A673 (cell line): ENCODE data around the gene PCSK6. TPM values are rescaled to one million over a fixed set of nuclear protein-coding genes. Genes with fewer than 3 reads are reported as not detected.

Source experiments
- BruUV-seq: library from RNA; stranded (reverse); fragments of 400-500 nt; replicated peaks from 2 replicates; lab custom pipeline; 2021; lab: Mats Ljungman, UMichigan
- CTCF ChIA-PET: fragments of 300-600 bp; sonication (Branson Sonifier 250); formaldehyde crosslinking; loops from one replicate; lab custom pipeline; 2022; ENCODE audit warnings: antibody characterized with exemption; lab: Charles Lee
- POLR2A ChIA-PET: fragments of 300-600 bp; sonication (Branson Sonifier 250); formaldehyde crosslinking; loops from one replicate; lab custom pipeline; 2022; ENCODE audit warnings: antibody characterized with exemption; ENCODE audit not compliant: low non-redundant PET; lab: Charles Lee
- DNase-seq: peaks from one replicate; pipeline ENCODE4 v3.0.0-alpha.2; 2015; ENCODE audit warnings: low spot score
- H3K27ac ChIP-seq: fragments of 200-600 bp; sonication (generic); 2 replicates; pipeline ENCODE4 v1.5.1; 2016; ENCODE audit warnings: mixed run types, low read depth, mild to moderate bottlenecking, mixed read lengths, antibody characterized with exemption, low read length; ENCODE audit not compliant: poor library complexity, severe bottlenecking
- H3K27me3 ChIP-seq: fragments of 200-600 bp; sonication (generic); replicated peaks from 2 replicates; pipeline ENCODE4 v1.6.1; 2017; ENCODE audit warnings: mixed run types, low read depth, mild to moderate bottlenecking, mixed read lengths, antibody characterized with exemption, low read length; ENCODE audit not compliant: insufficient read depth, poor library complexity
- H3K36me3 ChIP-seq: fragments of 200-600 bp; sonication (generic); 2 replicates; pipeline ENCODE4 v1.6.1; 2016; ENCODE audit warnings: mixed run types, mild to moderate bottlenecking, mixed read lengths, antibody characterized with exemption, low read length; ENCODE audit not compliant: insufficient read depth, poor library complexity, severe bottlenecking
- H3K4me1 ChIP-seq: fragments of 200-600 bp; sonication (generic); 2 replicates; pipeline ENCODE4 v1.6.1; 2017; ENCODE audit warnings: mixed run types, mild to moderate bottlenecking, mixed read lengths, antibody characterized with exemption, low read length; ENCODE audit not compliant: insufficient read depth, poor library complexity, severe bottlenecking
- H3K4me3 ChIP-seq: fragments of 200-600 bp; sonication (generic); 2 replicates; pipeline ENCODE4 v1.5.1; 2016; ENCODE audit warnings: low read depth, mixed run types, mild to moderate bottlenecking, mixed read lengths, low read length; ENCODE audit not compliant: poor library complexity, severe bottlenecking
- H3K9me3 ChIP-seq: fragments of 200-600 bp; sonication (generic); 2 replicates; pipeline ENCODE4 v1.6.1; 2016; ENCODE audit warnings: mixed run types, low read depth, mild to moderate bottlenecking, mixed read lengths, antibody characterized with exemption, low read length; ENCODE audit not compliant: poor library complexity, severe bottlenecking
- EZH2 ChIP-seq: fragments of 200-600 bp; sonication (generic); IDR thresholded peaks from 2 replicates; pipeline ENCODE4 v1.6.1; 2017; ENCODE audit warnings: borderline replicate concordance, low read depth, mild to moderate bottlenecking, mixed read lengths, antibody characterized with exemption, low read length; ENCODE audit not compliant: poor library complexity, severe bottlenecking
- intact Hi-C: fragments of 100-400 bp; cut with micrococcal nuclease; formaldehyde crosslinking; loops from one replicate; pipeline ENCODE4 v1.10.0; 2022; ENCODE audit not compliant: unreplicated experiment
- total RNA-seq: library from RNA; stranded (reverse); gene quantifications from 2 replicates; pipeline ENCODE4 v1.2.3, GENCODE V29; 2021
- TF ChIP-seq, protein P1 (sequence below): fragments of 300-800, 200-600 bp; sonication (generic); conservative IDR thresholded peaks from 2 replicates; pipeline ENCODE4 v1.5.1; 2017; ENCODE audit warnings: low read depth, mild to moderate bottlenecking, antibody characterized with exemption, low read length, moderate library complexity, mixed read lengths

PCSK6 gene
- total RNA-seq, 1 experiment from 2014 or later = 2.6 TPM

DNA sequence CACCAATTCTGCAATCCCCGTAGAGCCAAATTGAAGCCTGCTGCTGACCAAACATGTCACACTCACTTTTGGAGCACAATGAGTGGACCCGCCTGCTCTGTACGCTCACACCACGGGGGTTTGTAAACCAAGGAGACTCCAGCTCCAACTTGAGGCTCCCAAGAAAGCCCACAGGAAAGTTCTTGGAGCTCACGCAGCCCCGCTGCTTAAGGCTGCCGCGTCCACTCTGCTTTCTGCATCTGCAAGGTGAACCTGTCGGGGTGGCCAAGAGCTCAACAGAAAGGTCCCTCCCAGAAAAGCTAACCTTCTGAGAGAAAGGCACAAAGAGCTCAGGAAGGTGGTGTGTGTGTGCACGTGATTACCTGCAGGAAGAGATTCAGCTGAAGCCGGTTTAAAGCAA lies 94.9 kb downstream of the PCSK6 start:
- no peaks in the 10 kb centered on the region for H3K27me3 ChIP-seq
- no peak for DNase-seq
- ChIA-PET CTCF (no interaction called here), POLR2A (no interaction called here)
- no peaks in the 10 kb centered on the region for H3K4me1 ChIP-seq
- intact Hi-C loops = no loop called here
- BruUV-seq = no TSS peak
- H3K36me3 ChIP-seq = no peaks in the 10 kb centered on the region
- H3K9me3 ChIP-seq = no peaks in the 10 kb centered on the region
- H3K27ac ChIP-seq = no peak overlapping the region
- H3K4me3 ChIP-seq = no peak overlapping the region
- TF ChIP-seq EZH2 = no peak
- TF ChIP-seq, protein P1, sequence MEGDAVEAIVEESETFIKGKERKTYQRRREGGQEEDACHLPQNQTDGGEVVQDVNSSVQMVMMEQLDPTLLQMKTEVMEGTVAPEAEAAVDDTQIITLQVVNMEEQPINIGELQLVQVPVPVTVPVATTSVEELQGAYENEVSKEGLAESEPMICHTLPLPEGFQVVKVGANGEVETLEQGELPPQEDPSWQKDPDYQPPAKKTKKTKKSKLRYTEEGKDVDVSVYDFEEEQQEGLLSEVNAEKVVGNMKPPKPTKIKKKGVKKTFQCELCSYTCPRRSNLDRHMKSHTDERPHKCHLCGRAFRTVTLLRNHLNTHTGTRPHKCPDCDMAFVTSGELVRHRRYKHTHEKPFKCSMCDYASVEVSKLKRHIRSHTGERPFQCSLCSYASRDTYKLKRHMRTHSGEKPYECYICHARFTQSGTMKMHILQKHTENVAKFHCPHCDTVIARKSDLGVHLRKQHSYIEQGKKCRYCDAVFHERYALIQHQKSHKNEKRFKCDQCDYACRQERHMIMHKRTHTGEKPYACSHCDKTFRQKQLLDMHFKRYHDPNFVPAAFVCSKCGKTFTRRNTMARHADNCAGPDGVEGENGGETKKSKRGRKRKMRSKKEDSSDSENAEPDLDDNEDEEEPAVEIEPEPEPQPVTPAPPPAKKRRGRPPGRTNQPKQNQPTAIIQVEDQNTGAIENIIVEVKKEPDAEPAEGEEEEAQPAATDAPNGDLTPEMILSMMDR = no peak

DNA sequence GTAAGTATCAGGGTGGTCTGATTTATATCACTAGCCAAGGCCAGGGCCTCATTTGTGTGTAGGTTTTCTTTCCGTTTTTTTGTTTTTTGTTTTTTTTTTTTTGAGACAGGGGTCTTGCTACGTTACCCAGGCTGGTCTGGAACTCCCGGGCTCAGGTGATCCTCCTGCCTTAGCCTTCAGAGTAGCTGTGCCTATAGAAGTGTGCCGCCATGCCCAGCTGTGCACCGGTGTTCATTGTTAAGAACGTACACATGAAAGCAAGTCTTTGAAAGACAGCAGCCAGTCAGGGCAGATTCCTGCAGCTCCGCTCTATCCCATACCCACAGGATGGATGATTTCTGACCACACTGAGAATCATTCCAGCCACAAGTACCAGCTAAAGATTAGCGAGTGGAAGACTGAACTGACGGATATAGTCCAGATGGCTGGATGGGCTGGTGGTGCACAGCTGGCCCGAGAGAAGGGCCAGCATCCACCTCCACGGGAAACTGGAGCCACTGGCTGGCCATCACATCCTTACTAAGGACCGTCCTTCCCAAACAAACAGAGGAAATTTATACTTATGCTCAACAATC lies 95.4 kb downstream of the PCSK6 start:
- no peak for DNase-seq
- ChIA-PET CTCF (no interaction called here), POLR2A (no interaction called here)
- Histone ChIP-seq H3K27me3 (no peaks in the 10 kb centered on the region), H3K27ac (no peak overlapping the region), H3K9me3 (no peaks in the 10 kb centered on the region), H3K4me3 (no peak overlapping the region), H3K36me3 (no peaks in the 10 kb centered on the region), H3K4me1 (no peaks in the 10 kb centered on the region)
- no peak for TF ChIP-seq EZH2
- TF ChIP-seq, protein P1 = no peak
- no TSS peak for BruUV-seq
- intact Hi-C loops = no loop called here

- no peak overlapping the region for H3K27ac ChIP-seq
- no peaks in the 10 kb centered on the region for H3K36me3 ChIP-seq
- CTCF ChIA-PET = no interaction called here
- POLR2A ChIA-PET = no interaction called here
- no TSS peak for BruUV-seq
- no peak for DNase-seq
- H3K27me3 ChIP-seq = no peaks in the 10 kb centered on the region
- H3K4me1 ChIP-seq = no peaks in the 10 kb centered on the region
- intact Hi-C loops = no loop called here
- no peak for TF ChIP-seq EZH2
- TF ChIP-seq, protein P1 = no peak
- H3K9me3 ChIP-seq = no peaks in the 10 kb centered on the region
- H3K4me3 ChIP-seq = no peak overlapping the region
These were observed 96.3 kb downstream of the PCSK6 start for GRCh38 chr15:101393172-101393571.
